Midbrain (tissue), 1 donor: ENCODE results near the gene TRABD.

Experiments used
- DNase-seq: peaks from one replicate; lab custom pipeline; 2025; lab: John Stamatoyannopoulos, UW

Gene TRABD

DNA sequence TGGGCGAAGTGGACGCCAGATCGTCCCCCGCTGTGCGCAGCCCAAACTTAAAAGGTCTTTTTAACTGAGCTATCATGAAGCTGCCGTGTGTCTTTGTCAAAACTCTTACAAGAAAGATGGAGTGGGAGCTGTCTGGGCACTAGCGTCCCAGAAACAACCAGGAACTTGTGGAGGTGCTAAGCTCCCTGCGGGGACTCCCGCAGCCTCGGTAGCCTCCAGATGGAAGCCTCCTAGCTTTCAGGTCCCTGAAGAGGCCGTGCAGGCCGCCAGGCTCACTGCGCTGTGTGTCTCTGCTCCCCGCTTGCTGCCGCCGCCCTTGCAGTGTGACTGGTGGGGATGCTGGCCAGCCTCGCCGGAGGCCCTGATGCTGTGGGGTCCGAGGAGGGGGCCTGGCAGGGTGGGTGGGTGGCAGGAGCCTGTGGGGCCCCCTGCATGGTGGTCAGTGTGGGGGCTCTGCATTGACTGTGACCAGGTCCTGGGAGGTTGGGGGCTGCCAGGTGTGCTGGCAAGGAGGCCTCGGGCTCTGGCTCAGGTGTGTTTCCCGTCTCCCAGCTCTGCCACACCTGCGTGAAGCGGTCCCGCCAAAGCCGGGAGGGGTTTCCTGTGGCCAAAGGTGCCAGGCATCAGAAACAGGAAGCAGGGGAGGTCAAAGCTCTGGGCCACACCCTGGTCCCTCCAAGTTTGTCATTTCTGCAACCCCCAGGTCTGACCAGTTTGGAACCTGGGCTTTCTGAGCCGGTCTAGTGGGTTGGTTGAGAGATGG is 1.2 kb downstream of the TRABD start:
- no peak for DNase-seq

DNA sequence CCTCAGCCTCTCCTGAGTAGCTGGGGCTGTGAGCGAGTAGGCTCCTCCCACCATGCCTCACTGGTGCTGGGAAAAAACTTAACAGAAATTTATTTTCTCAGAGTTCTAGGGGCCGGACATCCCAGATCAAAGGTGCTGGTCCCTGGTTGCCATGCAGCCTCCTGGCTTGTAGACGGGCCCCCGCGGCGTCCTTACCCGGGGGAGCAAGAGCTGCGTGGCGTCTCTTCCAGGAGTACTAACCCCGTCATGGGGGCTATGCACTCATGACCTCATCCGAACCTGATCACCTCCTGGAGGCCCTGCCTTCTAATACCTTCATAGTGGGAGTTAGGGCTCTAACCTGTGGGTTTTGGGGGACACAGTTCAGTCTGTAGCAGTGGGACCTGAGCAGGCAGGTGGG is 2.6 kb downstream of the TRABD start:
- no peak for DNase-seq

DNA sequence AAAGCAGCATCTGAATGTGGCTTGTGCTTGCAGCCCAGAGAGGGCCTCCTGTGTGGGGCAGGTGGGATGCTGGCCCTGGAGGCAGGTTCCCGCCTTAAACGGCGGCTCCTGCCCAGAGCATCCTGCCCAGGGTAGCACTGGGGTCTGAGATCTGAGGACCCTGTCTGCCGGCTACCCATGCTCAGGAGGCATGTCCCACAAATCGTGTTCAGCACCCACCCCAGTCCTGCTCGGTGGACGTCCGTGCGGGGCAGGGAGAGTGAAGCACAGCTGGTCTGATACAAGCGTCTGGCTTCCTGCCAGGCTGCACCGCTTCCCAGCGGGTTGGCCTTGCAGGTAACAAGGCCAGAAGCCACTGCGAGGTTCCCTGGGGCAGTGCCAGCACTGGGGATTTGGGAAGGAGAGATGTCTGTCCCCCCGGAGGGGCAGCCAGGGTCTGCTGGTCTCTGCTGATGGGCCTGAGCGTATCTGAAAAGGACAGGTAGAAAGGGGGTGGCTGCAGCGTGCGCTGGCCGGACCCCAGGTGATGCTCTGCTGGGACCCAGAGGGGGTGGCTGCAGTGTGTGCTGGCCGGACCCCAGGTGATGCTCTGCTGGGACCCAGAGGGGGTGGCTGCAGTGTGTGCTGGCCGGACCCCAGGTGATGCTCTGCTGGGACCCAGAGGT is 3.6 kb downstream of the TRABD start:
- no peak for DNase-seq

DNA sequence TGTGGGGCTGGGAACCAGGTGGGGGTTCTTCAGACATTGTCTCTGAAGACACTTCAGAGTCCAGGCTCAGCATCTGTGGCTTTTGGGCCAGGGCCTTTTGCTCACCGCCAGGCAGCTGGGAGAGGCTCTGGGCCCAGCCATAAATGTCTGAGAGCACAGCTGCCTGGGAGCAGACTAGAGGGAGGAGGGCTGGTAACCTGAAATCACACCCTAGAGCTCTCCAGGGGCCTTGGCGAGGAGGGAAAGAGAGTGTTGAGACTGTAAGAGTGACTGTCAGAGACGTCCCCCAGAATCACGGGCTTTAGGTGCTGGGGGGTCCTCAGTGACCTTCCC is 4.1 kb downstream of the TRABD start:
- DNase-seq, result no peak

DNA sequence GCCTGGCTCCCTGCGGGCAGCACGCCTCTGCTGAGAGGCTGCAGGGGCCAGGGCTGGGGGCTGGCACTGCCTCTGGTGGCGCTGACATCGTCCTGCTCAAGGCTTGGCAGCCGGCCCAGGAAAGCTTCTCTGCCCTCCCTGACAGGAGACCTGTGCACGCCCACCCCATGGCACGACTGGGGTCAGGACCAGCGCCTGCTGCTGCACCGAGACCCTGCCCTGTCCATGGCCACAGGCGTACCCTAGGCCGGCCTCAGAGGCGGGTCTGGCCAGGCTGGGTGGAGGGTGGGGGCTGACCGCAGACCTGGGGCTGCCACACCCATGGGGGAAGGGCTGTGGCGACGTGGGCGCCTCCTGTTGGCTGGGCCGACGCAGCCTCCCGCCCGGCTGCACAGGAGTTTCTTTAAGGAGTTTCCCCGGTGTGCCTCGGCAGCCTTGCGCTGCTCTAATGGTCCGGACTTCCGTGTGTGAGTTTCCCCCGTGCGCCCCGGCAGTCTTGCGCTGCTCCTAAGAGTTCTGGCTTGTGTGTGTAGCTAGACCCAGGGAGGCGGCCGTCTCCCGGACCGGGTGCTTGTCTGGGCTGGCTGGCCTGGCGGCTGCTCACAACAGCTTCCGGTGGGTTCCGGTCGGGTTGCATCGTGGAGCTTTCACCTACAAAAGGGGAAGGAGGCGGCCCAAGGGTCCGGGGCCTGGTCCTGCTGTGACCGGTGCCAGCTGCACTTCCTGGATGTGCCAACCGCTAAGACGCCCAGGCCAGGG is 4.6 kb downstream of the TRABD start:
- DNase-seq, result peak; percentile 34

DNA sequence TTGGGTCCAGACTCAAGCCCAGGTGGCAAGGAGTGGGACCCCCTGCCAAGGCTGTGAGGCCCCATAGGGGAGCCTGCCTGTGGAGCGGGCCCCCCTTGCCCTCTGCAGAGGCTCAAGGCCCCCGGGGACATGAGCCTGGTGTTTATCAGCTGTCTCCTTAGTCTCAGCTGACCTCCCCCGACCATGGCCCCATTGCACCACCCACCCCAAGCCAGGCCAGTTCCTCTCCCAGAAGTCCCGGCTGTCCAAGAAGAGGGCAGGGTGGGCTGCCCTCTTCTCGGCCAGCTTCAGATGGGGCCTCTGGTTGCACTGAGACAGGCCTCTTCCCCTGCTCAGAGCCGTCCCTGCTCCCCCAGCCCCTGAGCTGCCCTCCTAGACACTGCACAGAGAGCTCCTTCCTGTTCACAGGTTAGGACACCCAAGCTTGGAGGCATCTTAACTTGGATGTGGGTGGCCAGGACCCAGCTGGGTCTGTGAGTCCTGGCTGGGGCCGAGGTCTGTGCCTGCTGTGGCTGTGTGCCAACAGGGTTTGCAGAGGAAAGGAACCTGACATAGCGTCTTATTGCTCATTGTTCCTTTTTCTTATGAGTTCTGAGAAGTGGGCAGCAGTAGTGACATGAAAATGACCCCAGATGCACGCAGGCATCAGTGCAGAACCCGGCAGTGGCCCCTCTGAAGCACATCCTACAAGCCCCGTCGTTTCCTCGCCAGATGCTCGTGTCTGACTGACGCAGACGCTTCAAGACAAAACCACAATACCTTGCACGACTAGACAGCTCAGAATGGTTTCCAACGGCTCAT is 5.4 kb downstream of the TRABD start:
- DNase-seq, result no peak

DNA sequence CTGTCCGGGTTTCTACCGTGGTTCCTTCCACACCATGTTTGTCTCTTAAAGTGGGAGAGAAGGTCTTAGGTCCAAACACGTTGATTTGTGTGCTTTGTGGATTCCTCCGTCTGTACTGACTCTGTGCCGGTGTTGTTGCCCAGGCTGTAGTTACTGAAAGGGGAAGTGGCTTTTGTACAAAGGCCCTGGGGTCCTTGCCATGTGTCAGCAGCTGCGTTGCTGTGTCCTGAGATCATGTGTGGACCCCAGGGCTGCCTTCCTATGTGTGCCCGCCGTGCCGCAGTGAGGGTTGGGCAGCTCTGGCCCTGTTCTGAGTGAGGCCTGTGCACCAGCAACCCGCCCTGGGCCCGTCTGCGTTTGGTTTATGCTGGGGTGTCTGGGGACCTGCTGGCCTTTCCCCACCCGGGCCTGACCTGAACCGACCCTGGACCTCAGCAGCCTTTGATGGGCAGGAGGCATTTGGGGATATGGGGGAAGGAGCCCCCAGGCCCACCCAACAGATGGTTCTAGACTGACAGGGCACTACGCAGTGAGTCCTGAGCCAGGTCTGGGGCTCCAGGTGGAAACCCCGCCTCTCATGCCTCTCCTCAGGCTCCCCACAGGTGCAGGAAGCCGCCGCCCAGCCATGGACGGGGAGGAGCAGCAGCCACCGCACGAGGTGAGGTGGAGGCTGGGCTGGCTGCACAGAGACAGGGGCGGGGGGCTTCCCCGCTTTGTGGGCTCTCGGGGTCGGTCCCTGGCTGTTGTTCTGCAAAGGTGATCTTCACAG is 6.9 kb downstream of the TRABD start:
- DNase-seq, result no peak

DNA sequence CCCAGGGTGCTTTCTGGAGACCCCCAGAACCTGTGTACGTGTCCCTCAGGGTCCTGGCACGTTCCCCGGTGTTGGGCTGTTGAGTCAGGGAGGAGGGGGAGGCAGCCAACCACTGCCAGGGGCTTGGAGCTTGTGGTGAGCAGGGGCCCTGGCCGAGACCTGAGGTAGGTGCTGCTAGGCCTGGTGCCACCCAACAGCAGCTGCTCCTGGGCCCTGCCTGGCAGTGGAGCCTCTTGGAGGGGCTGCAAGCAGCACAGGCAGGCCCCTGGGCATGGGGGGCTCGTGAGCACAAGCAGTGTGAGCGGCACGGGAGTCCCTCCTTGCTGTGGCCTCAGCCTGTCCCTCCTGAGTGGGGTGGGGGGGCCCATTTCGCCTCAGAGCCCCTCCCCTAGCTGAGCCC is 7.9 kb downstream of the TRABD start:
- no peak for DNase-seq

DNA sequence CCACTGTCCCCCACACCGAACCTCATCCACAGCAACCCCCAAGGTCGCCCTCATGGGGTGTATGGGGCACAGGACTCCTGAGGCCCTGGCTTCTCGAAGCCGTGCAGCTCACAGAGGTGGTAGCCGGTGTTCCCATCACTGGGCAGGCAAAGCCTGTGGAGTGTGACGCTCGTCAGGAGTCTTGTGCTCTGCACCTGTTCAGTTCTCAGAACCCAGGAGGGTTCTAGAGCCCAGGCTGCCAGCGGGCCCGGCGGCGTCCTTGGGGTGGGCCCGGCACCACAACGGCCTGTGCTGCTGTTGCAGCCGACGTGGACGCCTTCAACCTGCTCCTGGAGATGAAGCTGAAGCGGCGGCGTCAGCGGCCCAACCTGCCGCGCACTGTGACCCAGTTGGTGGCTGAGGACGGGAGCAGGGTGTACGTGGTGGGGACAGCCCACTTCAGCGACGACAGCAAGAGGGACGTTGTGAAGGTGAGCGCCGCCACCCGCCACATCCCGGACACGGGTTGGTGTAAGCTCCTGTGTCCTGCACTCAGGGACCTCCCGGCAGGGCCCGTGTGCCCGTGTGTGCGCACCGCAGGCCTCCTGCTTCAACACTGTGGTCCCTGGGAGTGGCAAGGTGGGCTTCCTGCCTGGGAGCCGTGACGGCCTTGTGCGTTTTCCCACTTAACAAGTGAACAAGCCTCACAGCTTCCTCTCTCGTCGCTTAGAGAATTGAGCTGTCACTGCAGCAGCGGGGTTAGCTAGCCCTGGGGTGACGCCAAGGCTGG is 8.5 kb downstream of the TRABD start:
- DNase-seq, result no peak

DNA sequence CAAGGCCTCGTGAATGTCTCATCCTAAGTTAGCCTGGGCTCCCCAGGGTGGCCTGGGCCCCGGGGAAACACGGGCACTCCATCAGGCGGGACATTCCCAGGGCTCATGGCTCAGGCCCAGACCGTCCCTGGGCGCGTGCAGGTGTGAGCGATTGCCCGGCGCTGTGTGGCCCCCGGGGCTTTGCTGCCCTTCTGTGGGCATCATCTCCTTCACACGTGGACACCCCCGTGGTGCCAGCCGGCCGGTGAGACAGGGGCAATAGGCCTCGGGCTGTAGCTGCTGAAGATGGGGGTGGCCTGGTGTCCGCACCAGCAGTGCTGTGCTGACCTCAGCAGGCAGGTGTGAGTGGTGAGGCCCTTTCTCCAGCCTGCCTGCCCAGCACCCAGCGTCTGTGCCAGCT is 10.5 kb downstream of the TRABD start:
- DNase-seq, result no peak

DNA sequence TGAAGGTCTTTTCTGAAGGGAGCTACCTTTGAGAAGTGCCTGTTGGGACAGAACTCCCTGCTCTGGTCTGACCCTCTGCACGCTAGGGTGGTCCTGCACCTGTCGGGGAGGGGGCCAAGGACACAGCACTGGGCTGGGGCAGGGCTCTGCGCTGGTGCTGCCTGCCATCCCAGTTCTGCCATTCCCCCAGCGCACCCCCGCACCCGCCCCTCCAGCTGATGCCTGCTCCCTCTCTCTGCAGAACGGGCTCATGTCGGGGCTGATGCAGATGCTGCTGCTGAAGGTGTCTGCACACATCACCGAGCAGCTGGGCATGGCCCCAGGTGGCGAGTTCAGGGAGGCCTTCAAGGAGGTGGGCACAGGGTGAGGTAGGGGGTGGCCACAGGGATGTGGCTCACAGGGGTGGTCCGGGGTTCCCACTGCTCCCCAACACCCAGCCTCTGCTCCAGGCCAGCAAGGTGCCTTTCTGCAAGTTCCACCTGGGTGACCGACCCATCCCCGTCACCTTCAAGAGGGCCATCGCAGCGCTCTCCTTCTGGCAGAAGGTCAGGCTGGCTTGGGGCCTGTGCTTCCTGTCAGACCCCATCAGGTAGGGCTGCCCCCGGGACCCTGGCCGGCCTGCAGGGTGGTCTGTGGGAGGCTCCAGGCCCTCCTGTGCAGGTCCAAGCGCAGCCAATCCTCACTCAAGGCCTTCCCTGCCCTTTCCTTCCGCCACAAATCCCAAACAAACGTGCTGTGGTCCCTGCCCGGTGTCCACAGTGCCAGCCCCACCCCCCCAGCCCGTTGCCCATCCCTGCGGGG is 11.5 kb downstream of the TRABD start:
- DNase-seq, result no peak

DNA sequence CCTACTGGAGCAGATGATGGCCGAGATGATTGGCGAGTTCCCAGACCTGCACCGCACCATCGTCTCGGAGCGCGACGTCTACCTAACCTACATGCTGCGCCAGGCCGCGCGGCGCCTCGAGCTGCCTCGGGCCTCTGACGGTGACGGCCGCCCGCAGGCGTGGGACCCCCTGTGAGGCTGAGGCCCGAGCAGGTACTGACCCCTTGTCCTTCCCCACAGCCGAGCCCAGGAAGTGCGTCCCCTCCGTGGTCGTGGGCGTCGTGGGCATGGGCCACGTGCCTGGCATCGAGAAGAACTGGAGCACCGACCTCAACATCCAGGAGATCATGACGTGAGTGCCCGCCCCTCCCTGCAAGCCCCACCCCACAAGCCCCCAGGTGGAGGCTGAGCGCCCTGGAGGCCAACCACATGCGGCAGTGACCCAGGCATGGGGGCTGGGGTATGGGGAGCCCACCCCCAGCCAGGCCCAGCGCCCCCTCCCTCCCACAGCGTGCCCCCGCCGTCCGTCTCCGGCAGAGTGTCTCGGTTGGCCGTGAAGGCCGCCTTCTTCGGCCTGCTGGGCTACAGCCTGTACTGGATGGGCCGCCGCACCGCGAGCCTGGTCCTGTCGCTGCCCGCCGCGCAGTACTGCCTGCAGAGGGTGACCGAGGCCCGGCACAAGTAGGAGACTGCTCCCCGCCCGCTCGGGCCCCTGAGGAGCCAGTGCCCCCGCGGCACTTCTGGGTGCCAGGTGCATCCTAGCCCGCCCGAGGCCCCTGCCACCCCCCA is 12.3 kb downstream of the TRABD start:
- DNase-seq, result no peak

DNA sequence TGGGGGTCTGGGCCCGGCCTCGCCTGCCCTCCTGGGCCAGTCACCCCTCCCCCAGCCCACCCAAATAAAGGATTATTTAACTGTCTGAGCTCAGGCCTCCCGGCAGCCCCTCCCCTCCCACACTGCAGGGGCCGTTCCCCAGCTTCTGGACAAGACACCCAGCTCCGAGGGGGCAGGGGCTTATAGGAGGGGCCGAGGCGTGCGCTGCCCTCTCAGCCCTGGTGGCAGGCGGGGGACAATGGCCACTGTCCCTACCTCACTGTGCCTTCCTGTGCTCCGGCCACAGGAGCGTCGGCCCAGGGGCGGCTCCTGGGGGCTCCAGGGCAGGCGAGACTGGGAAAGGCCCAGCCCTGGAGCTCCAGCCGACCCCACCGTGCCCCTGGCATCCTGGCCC is 12.9 kb downstream of the TRABD start:
- no peak for DNase-seq

DNA sequence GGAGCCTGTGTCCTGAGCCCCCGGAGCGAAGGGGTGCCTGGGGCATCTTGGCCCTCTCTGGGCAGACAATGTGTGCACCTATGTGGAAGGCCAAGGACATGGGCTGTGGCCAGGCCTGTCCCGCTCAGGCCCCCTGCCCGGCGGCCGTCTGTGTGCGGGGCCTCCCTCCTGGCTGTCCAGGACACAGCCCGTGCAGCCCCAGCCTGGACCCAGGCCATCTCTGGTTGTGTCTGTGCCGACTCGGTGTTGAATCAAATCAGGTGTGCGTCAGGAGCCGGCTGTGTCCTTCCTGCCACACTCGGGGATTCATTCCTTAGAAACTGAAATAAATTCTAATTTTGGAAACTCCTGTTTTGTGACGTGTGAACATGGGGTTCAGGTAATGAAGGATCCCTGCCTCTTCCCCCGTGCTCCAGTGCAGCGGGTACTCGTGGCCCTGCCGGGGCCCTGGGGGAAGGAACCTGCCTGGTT is 13.6 kb downstream of the TRABD start:
- DNase-seq, result no peak

DNA sequence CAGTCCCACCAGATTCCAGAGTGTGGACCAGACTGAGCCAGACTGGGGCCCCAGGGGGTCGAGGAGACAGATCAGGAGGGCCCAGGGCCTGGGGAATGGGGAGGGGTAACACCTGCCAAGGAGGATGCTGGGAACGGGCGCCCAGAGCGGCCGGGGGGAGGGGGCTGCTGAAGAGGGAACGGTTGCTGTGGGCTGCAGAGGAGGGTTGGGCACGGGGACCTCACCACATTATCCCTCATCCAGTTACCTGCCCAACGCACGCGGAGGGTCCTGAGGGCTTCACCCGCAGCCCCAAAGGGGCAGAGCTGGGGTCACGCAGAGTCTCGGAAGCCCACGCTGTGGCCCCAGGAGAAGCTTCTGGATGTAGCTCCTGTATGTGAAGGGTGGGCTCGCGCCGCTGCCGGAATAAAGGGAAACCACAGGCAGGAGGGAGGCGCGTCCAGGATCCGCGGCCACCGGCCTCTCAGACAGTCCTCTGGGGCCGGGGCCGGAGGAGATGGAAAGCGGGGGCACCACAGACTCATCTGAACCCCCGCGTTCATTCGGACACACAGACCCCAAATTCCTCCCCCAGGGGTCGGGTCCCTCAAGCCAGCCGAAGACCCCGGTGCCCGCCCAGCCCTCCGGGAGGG is 14.2 kb downstream of the TRABD start:
- no peak for DNase-seq

DNA sequence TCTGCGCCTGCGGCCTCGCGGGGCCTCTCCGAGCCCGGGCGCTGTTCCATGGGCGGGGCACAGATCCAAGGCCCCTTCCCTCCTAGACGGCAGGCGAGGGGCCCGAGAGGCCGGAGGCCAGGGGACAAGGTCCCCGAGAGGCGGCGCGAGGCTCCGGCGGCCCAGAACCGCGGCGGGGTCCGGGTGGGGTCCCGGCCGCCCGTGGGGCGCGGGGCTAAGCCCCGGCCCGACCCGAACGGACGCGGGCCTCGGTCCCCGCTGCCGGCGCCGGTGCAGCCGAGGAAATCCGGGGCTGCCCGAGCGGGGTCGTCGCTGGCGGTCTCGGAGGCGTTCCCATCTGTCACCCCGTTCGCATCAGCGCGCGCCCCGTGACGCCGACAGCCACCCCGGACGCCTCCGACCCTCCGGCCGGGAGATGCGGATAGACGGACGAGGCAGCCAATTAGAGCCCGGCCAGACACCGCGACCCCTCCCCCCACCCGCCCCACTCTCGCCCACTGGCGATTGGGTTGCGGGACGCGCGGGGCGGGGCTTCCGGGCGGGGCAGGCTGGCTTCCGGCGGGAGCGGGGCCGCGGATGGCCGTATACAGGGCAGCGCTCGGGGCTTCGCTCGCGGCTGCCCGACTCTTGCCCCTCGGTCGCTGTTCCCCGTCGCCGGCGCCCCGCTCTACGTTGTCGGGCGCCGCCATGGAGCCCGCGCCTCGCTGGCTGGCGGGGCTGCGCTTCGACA is 14.9 kb downstream of the TRABD start, which contains the start of gene SELENOO:
Gene SELENOO (plus strand): TSS at position 551 of the 730 bp plus-strand sequence. CDS start 26 bp downstream, at position 577.
- DNase-seq, result peak; percentile 89
